Measurements from ENCODE around the gene RNF175.
A peak's percentile ranks its signal among the peaks of the same experiment; 100 is the strongest.

The RNF175 gene

DNA sequence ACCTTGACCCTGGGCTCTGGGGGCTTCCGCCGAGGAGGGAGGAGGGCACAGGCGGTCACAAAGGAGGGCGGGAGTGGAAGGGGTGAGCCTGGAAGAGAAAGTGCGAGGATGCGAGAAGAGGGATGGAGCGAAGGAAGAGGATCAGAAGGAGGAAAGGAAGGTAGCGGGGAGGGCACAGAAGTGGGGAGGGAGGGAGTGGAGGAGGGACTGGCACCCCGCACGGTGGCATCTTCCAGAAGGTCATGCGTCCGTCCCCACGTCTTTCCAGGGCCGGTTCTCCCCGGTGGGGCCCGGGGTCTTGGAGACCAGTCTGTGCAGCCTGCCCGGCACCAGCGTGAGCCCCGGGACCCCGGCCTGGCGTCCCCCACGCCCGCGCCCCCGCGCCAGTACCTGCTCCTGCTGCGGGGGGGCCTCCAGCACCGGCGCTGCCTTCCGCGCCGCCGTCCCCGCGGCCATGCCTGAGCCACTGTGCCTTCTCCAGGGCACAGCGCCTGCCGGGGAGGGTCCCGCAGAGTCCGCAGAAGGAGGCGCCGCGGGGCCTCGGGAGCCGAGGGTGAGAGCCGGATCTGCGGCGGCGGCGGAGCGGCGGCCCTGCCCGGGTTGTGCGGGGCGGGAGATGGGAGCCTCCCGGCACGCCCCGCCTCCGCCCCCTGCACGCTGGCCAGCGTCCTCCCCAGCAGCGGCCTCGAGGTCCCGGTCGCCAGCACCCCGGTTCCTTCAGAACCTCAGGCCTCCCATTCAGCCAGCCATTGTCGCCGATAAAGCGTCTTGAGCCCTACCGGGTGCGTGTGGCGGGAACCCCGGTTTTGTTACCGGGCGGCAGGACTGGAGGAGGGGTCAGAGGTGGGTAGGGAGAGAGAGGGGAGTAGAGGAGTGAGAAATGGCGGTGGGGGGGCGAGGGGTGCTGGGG, at the start of gene RNF175:
Gene RNF175, minus strand, starts transcription at position 618 of the 910 bp plus-strand sequence. Its CDS starts 162 bp downstream, at position 456.
- DNase-seq (ENCODE audit: low spot score) = no peak

DNA sequence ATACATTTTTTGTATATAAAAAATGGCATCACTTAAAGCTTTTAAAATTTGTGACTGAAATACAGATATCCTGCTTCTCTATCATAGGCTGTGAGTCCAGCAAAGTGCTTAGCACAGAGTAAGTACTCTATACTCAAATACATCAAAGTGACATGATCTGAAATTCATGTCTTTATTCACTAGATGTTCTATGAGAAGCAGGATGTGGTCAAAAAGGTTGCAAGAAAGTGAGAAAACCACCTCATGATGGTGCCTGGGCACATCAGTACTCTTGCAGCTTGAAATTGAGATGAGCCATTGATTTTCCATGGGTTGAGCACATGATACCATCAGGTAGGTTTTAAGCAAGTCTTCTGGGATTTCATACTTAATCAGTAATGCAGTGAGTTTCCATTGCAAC, 49.5 kb upstream of the RNF175 start:
- no peak for DNase-seq (ENCODE audit: low spot score)

DNA sequence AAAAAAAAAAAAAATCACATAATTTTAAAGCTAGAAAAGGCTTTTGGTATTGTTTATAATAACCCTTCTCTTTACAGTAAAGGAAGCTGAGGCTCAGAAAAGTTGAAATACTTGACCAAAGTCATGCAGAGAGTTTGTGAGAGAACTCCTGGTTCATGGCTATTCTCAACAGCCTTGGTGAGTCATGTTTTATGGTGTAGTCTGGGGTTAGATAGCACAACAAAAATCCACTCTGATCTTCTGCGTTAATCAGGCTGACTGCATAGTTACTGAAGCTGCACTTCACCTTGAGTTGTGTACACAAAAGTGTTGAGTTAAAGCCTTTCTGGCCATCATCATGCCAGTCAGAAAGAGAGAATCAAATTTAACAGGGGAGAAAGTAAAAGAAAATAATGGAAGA, 48.4 kb upstream of the RNF175 start:
- no peak for DNase-seq (ENCODE audit: low spot score)

DNA sequence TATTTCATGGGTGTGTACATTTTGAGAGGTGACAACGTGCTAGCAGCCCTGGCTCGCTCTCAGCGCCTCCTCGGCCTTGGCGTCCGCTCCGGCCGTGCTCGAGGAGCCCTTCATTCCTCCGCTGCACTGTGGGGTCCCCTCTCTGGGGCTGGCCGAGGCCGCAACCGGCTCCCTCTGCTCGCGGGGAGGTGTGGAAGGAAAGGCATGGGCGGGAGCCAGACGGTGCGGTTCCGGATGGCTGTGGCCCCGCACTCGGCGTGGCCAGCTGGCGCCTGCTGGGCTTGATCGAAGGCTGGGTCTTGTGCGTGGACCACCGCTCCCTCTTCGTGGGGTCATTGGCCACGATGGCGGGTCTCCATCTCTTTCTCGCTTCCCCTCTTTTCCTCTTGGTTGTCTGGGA, 46.2 kb upstream of the RNF175 start:
- DNase-seq (ENCODE audit: low spot score) = no peak

DNA sequence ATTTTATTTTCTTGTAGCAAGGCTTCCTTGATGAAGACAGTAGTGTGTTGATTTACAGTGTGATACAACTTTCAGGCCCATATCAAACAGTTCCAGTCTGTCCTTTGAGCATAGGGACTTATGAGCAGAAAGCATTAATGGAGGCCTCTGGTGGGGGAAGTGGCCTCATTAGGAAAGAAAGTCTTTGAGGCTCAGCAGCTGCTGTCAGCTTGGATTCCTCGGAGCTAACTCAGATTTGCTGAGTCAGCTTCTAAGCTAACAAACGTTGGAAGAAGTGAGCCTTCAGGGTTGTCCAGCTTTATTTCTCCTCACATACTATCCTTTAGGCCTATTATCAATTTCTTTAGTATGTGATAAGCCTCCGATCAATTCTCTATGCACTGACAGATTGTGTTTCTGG, 44.9 kb upstream of the RNF175 start:
- no peak for DNase-seq (ENCODE audit: low spot score)

DNA sequence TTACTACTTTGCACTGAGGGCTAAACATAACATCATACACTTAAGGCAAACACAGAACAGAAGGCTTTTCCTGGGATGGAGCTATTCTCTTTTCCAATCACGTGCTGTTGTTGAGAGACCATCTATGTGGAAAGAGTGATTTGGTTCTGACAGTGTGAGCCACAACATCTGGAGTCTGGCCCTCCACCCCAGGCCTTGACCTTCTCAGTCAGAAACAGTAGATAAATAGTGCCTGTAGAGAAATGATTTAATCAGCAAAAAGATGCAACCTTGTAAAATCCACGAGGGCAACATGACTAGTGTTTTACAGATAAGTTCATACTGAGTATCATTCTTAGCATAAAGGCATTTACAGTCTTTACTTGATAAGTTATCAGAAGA, 39.9 kb upstream of the RNF175 start:
- DNase-seq (ENCODE audit: low spot score) = no peak

DNA sequence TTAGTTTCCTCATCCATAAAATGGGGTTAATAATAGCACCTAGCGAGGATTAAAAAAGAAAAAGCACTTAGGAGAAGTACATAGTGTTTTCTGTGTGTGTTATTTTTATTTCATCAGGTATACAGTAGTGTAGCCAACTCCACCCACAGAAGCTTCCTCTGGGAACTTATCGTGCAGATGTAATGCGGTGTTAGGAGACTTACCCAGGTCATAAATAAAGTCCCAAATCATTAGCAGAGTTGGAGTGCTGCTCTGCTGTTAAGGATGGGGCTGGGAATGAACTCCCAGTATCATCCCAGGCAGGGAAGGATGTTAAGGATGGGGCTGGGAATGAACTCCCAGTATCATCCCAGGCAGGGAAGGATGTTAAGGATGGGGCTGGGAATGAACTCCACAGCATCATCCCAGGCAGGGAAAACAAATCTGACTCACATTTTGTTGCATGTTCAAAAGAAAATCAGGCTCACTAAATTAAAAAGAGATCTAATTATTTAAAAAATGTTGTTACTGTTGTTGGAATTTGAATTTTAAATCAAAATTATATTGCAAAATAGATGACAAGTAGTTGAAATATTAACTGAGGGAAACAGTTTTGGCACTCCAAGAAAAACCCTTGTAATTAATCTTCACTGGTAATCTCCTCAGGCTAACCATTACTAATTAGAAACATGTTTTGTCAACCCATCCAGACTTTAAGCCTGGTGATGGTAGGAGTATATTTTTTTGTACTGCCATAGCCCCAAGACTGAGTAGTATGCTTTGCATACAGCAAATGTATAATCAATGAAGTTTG, 39.3 kb upstream of the RNF175 start:
- DNase-seq (ENCODE audit: low spot score) = no peak

DNA sequence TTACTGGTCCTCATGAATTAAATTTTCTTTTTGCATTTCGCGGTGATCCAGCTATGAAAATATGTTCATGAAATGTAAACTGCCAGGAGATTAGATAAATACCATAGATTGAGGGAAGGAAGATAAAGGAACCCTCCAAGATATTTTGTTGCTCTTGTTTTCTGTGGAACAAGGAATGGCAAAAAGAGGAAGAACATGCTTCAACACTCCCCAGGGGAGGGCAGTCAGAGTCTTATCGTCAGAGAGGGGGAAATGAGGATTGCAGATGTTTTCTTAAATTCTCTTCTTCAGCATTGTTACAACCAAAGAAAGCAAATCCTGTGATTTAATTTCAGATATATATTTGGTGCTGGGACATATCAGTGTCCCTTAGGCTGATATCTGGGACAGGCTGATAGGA, 38.6 kb upstream of the RNF175 start:
- DNase-seq (ENCODE audit: low spot score) = no peak

DNA sequence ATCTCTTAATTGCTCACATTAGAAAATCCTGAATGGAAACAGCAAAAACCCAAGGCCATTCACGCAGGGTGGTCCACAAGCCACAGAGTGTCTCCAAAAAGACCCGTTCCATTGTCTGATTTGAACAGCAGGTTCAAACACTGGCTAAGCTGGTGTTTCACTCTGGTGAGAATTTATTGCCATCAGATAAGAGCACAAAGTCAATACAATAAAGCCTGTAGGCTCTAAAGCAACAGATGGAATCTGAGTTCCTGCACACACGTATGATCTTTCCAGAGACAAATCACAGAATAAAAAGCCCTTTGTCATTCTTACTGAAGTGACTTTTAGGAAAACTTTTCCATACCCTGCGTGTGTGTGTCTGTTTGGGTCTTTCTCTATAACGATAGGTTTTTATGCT, 34.2 kb upstream of the RNF175 start:
- no peak for DNase-seq (ENCODE audit: low spot score)

DNA sequence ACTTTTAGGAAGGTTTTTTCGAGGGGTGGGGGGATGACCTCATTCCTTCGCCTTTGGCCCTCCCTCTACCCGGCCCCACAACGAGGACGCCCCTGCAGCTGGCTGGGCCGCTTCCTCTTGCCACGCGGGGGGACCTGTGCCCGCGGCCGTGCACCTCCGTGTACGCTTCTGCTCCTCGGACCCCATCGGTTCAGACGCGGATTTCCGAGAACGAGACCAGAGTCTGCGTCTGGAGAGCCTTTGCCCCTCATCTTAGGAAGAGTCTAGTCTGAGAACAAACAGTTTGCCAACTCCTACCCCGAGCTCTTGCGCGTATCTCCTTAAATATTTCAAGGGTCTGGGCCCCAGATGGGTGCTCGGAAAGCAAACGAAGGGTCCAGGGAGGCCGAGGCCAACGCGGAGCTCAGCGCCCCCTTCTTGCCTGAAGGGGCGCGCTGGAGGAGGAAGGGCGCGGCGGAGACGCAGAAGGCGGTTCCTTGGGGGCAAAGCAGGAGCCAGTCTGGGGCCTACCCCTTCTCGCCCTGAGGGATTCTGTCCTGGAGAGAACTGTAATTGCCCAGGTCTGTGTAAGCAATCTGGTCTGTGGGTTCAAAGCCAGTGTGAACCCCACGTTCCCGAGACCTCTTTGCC, 32.9 kb upstream of the RNF175 start:
- no peak for DNase-seq (ENCODE audit: low spot score)

DNA sequence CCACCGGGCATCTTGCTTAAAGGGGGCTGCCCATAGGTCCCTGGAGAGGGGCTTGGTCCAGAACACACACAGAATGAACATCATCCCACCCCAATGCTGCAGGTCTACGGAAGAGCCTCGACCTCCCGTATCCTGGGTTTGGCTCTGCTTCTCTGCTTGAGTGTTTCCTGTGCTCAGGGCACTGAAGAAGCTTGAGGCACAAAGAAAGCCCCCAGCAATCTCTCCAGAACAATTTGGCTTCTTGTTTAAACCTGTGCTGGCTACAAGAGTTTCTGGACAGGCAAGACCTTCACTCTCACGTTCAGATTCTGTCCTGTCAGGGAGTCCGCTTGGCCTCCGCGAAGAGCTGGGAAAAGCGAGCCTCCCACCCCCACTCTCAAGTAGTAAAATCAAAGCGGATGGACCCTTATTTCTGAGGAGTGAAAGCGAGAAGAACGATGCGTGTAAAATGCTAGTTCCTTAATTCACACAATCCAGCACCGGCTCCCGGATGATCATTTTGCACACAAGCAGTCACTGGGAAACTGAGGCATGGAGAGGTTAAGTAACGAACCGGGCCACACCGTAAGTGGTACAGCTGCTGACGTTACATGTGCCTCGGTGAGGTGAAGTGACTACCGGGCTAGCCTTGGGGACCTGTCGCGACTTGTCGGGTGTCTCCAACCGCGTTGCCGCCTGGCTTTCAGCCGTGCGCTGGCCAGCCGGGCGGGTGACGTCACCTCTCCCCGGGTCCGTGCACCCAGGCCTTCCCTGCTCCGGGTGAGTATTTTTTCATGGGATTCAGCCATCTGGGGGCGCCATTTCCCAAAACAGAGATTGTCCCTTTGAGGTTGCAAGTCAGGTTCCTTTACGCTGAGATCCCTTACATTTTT, 32.2 kb upstream of the RNF175 start:
- peak; percentile 51 for DNase-seq (ENCODE audit: low spot score)

DNA sequence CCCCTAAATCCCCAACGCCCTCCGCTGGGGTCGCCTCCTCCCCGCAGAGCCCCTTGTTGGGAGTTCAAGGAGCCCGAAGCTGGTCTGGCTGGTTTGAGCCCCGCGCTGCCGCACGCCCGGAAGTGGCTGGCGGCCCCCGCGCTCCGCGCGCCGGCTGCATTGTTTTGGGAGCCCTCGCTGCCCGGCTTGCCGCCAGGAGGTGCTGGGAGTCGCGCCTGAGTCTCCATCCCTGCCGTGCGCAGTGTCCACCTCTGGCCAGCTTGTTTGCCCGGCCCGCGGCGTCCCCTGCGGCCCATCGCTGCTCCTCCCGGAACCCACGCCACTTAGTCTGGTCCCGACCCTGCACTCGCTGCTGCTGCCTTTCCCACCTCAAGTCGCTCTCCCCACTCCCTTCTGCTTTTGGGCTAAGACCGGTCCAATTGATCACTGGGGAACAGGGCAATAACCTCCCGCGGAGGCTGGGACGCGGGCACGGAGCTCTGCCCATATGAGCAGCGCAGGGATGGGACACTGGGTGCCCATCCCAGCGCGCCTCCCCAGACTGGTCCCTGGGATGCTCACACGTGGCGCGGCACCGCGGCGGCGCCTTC, 31.2 kb upstream of the RNF175 start:
- no peak for DNase-seq (ENCODE audit: low spot score)

DNA sequence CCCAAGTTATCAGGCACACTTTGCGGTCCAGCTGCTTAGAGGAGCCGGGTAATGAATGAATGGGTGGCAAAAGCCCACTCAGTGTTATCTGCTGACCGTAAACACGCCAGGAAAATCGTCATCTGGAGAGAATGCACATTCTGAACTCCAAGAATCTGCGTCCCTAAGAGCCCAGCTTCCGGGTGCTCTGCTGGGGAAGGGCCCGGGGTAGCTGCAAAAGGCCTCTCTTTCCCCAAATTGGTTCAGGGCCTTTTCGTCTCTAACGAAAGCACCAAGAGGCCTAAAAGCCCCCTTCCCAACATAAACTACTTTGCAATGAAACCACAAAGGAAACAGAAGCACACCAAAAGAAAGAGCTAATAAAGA, 30.7 kb upstream of the RNF175 start:
- no peak for DNase-seq (ENCODE audit: low spot score)

DNA sequence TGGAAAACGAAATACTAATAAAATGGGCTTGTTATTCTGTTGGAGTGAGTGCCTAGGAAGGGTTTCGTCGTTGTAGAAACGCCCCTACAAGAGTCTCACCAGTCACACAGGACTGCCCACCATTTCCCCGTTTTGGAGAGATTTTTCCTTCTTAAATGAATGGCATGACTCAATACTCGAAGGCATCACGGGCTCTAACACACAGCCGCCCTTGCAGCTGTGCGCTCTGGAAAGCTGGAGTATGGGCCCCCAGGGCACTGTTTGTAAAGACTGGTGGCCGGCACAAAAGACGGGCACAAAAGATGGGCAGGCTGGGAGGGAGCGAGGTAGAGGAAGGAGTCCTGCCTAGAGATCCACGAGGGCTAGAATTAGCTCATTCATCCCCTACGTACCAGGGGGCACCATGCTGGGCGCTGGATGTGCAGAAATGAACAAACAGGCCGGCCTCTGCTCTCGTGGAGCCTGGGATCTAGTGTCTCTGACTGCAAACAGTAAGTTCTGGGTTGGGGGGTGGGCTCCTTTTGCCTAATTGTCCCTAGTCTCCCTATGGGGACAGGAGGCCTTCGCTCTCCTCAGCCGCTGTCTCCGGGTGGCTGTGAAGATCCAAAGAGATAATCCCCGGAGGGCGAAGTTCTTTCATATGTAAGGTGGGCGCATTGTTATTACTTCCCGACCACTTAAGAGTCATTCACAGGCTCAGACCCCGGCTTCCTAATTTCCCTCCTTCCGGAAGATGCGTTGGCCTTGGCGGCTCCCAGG, 30.1 kb upstream of the RNF175 start:
- no peak for DNase-seq (ENCODE audit: low spot score)

DNA sequence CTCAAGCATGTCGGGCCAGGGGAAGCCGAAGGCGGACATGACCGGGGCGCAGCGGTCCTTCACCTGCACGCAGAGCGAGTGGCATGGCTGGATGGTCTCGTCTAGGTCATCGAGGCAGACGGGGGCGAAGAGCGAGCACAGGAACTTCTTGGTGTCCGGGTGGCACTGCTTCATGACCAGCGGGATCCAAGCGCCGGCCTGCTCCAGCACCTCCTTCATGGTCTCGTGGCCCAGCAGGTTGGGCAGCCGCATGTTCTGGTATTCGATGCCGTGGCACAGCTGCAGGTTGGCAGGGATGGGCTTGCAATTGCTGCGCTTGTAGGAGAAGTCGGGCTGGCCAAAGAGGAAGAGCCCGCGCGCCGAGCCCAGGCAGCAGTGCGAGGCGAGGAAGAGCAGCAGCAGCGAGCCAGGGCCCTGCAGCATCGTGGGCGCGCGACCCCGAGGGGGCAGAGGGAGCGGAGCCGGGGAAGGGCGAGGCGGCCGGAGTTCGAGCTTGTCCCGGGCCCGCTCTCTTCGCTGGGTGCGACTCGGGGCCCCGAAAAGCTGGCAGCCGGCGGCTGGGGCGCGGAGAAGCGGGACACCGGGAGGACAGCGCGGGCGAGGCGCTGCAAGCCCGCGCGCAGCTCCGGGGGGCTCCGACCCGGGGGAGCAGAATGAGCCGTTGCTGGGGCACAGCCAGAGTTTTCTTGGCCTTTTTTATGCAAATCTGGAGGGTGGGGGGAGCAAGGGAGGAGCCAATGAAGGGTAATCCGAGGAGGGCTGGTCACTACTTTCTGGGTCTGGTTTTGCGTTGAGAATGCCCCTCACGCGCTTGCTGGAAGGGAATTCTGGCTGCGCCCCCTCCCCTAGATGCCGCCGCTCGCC, 28.8 kb upstream of the RNF175 start, which contains the start of gene SFRP2:
Gene SFRP2, minus strand, starts transcription at position 671 of the 864 bp plus-strand sequence. Its CDS starts 248 bp downstream, at position 423.
- DNase-seq (ENCODE audit: low spot score) = no peak

DNA sequence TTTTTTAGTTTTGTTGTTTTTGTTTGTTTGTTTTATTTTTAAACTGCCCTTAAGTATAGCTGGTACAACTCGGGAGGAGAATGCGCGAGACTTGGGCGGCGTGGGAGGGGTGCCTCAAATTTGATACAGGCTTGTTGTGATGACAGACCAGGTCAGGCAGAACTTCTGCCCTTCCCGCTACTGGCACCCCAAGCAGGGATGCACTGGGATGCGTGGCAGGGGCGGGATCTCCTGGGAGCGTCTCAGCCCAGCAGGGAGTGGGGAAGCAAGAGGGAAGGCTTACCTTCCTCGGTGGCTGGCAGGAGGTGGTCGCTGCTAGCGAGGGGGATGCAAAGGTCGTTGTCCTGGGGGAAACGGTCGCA, 28.2 kb upstream of the RNF175 start:
- no peak for DNase-seq (ENCODE audit: low spot score)

DNA sequence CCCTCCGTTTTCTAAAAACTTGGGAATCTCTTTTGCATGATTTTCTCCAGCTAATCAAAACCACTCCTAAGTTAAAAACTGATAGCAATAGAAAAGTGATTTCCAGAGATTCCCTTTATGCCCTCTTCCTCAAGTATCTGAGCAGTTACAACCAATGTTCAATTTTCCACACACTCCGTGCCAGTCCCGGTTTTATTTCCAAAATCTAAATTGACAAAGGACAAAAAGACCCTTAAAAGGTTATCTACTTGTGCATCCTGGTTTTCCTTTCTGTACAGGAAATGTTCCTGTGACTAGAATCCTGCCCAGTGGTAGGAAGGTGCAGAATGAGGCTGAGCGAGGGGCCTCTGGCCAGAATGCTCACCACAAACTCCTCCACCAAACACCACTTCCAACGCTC, 27.8 kb upstream of the RNF175 start:
- DNase-seq (ENCODE audit: low spot score) = no peak

DNA sequence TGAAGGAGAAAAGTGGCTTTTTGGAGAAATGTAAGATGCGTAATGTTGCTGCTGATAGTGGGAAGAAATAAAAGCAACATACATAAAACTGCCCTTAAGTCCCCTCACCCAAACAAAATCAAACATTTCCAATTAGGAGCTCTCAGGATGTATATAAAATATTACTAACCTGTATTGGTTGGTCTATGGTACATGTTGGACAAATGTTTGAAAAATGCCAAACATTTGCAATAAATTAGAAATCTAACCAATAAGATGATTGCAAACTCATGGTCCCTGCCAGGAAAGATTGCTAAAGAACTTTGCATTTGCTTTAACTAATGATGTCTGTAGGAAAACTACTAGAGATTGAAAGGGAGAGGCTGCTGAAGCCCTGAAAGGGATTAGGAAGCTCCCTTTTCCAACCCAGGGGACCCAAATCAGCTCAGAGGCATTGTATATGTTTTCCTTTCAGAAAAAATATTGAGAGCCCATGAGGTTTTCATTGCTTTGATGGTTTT, 27.3 kb upstream of the RNF175 start:
- no peak for DNase-seq (ENCODE audit: low spot score)

DNA sequence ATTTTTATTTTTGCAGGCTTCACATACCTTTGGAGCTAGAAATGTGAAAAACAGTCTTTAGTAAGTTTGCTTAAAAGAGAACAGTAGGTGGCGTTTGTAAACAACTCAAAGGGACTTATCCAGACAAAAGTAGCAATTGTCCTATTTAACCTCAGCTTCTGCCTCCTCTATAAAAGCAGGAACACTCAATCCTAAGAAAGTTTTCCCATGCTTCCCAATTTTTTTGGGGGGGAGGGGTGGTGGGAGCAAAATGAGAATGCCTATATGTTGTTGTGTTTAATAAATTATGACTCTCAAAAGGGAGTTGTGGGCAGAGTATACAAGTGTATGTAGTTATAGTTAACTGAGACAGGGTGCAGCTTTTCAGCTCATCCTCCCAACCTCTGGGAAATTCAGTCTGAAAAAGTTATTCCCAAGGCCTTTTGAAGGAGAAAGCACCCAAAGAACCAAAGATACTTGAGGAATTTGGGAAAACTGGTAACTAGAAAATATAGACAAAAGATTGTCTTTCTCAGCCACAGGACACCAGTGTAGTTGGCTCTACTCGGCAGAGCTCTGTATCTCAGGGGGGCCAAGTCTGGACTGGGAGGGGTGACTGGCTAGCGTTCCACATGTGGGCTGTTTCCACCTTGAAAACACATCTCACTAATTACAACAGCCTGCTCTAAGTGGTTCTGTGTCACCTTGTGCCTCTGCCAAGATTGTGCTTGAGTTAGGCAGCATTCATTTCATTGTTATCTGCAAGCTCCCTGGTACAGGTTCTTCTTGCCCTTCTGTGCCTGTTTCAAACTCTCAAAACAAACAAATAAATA, 26.3 kb upstream of the RNF175 start:
- DNase-seq (ENCODE audit: low spot score) = peak; percentile 61
